ENCODE measurements around the gene KIF1B. TPM values are rescaled to one million over a fixed set of nuclear protein-coding genes. Genes with fewer than 3 reads are reported as not detected.
A peak's percentile ranks its signal among the peaks of the same experiment; 100 is the strongest.

The KIF1B gene
- total and polyA plus RNA-seq, 10 donors, result 1.6 to 53.5 (median 34.5) TPM

- no peak for DNase-seq
- TF ChIP-seq POLR2AphosphoS5 (IDR thresholded peaks at IDR 0.05) (no peak), POLR2A (IDR thresholded peaks at IDR 0.05) (no peak), CTCF (IDR thresholded peaks at IDR 0.05 in 8 of 11, conservative IDR thresholded peaks at IDR 0.05 in 3 of 11) (no peak)
- intact Hi-C loops (cut with DNase I; ENCODE audit: low total_unique reads), result no loop called here
- no peaks in the 10 kb centered on the region for H3K9me3 ChIP-seq
- H3K4me1 ChIP-seq, result peaks cover 0 to 25% (median 9%) of the 10 kb centered on the region in 6 donors
- peaks cover 0 to 67% (median 13%) of the 10 kb centered on the region in 6 donors for H3K36me3 ChIP-seq
- no peak overlapping the region for H3K4me3 ChIP-seq
- H3K27me3 ChIP-seq (replicated peaks in 1 of 7), result no peaks in the 10 kb centered on the region
- WGBS, 5 donors, result 61 to 75% (median 66%) methylated on average over 2 of the region's 2 CpGs
- no peak overlapping the region for H3K27ac ChIP-seq
Observed at GRCh38 chr1:10306435-10306834, 96.1 kb downstream of the KIF1B start.

GRCh38 chr1:10308001-10308400, 97.6 kb downstream of the KIF1B start:
- peaks cover 0 to 68% (median 13%) of the 10 kb centered on the region in 6 donors for H3K36me3 ChIP-seq
- peak in 1 of 3 donors; percentile 53 for TF ChIP-seq POLR2AphosphoS5 (IDR thresholded peaks at IDR 0.05)
- no peak for TF ChIP-seq CTCF (IDR thresholded peaks at IDR 0.05 in 8 of 11, conservative IDR thresholded peaks at IDR 0.05 in 3 of 11)
- no peak for TF ChIP-seq POLR2A (IDR thresholded peaks at IDR 0.05)
- intact Hi-C loops (cut with DNase I; ENCODE audit: low total_unique reads), result no loop called here
- DNase-seq, result no peak
- peaks cover 0 to 25% (median 9%) of the 10 kb centered on the region in 6 donors for H3K4me1 ChIP-seq
- no peak overlapping the region for H3K4me3 ChIP-seq
- no peaks in the 10 kb centered on the region for H3K9me3 ChIP-seq
- H3K27ac ChIP-seq, result peak overlapping the region in 4 of 8 donors; percentile 12 to 72 (median 46)
- WGBS, 5 donors, result 64 to 84% (median 70%) methylated on average over 3 of the region's 3 CpGs
- H3K27me3 ChIP-seq (replicated peaks in 1 of 7), result no peaks in the 10 kb centered on the region

- Histone ChIP-seq H3K4me1 (peaks cover 0 to 25% (median 9%) of the 10 kb centered on the region in 6 donors), H3K27me3 (replicated peaks in 1 of 7) (no peaks in the 10 kb centered on the region), H3K36me3 (peaks cover 0 to 54% (median 3%) of the 10 kb centered on the region in 6 donors), H3K9me3 (no peaks in the 10 kb centered on the region), H3K4me3 (no peak overlapping the region), H3K27ac (no peak overlapping the region)
- no peak for DNase-seq
- TF ChIP-seq POLR2A (IDR thresholded peaks at IDR 0.05), result no peak
- TF ChIP-seq CTCF (IDR thresholded peaks at IDR 0.05 in 8 of 11, conservative IDR thresholded peaks at IDR 0.05 in 3 of 11), result no peak
- TF ChIP-seq POLR2AphosphoS5 (IDR thresholded peaks at IDR 0.05), result no peak
- 87 to 95% (median 92%) methylated on average over 6 of the region's 6 CpGs for WGBS, 5 donors
- intact Hi-C loops (cut with DNase I; ENCODE audit: low total_unique reads), result no loop called here
Observed at GRCh38 chr1:10309243-10310011, 99.1 kb downstream of the KIF1B start.

- intact Hi-C loops (cut with DNase I; ENCODE audit: low total_unique reads), result no loop called here
- Histone ChIP-seq H3K4me1 (no peaks in the 10 kb centered on the region), H3K27me3 (replicated peaks in 1 of 7) (no peaks in the 10 kb centered on the region), H3K4me3 (no peak overlapping the region), H3K9me3 (no peaks in the 10 kb centered on the region), H3K27ac (no peak overlapping the region), H3K36me3 (peaks cover 0 to 39% (median 0%) of the 10 kb centered on the region in 6 donors)
- DNase-seq, result no peak
- TF ChIP-seq POLR2A (IDR thresholded peaks at IDR 0.05) (no peak), POLR2AphosphoS5 (IDR thresholded peaks at IDR 0.05) (no peak), CTCF (IDR thresholded peaks at IDR 0.05 in 8 of 11, conservative IDR thresholded peaks at IDR 0.05 in 3 of 11) (no peak)
- 91 to 100% (median 93%) methylated on average over 2 of the region's 2 CpGs for WGBS, 5 donors
Observed at GRCh38 chr1:10316752-10317151, 106.4 kb downstream of the KIF1B start.
